Measurements from ENCODE around the gene TFF2. TPM values are rescaled to one million over a fixed set of nuclear protein-coding genes. Genes with fewer than 3 reads are reported as not detected.
A peak's percentile ranks its signal among the peaks of the same experiment; 100 is the strongest.

TFF2 gene
- total and polyA plus RNA-seq, 11 donors = not detected

DNA sequence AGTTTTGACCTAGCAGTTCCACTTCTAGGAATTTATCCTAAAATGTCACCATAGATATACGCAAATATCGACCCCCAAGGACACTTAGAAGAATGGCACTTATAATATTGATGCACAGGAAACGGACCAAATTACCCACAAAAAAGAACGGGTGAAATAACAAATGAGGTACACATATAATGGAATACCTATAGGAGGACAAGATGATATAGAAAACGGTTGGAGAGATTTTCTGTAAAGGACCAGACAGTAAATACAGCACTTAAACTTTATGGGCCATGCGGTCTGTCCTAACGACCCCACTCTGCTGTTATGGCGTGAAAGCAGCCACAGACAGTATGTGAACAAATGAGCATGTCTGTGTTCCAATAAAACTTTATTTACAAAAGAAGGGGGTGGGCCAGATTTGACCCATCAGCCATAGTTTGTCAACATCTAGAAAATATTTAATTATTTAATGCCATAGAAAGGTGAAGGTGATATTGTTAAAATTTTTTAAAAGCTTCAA is 42.7 kb upstream of the TFF2 start:
- Histone ChIP-seq H3K27me3 (peaks cover 0 to 6% (median 0%) of the 10 kb centered on the region in 9 donors), H3K27ac (no peak overlapping the region), H3K36me3 (no peaks in the 10 kb centered on the region), H3K9me3 (peaks cover 0 to 3% (median 0%) of the 10 kb centered on the region in 12 donors), H3K4me3 (no peak overlapping the region), H3K4me1 (peaks cover 0 to 7% (median 0%) of the 10 kb centered on the region in 12 donors)
- intact Hi-C loops (cut with DNase I) = no loop called here
- no peak for TF ChIP-seq POLR2A (IDR thresholded peaks at IDR 0.05)
- no peak for TF ChIP-seq CTCF (IDR thresholded peaks at IDR 0.05)
- 74 to 77% (median 75%) methylated on average over 8 of the region's 8 CpGs for WGBS, 4 donors
- DNase-seq (no peak), ATAC-seq (no peak)

GRCh38 chr21:42392731-42393442 is 42.1 kb upstream of the TFF2 start:
- 71 to 78% (median 73%) methylated on average over 17 of the region's 17 CpGs for WGBS, 4 donors
- H3K9me3 ChIP-seq = peaks cover 0 to 3% (median 0%) of the 10 kb centered on the region in 12 donors
- peaks cover 0 to 7% (median 0%) of the 10 kb centered on the region in 12 donors for H3K4me1 ChIP-seq
- H3K27me3 ChIP-seq = peaks cover 0 to 11% (median 0%) of the 10 kb centered on the region in 9 donors
- ATAC-seq (peak in 1 of 4 donors; percentile 69), DNase-seq (peak in 1 of 5 donors; percentile 20)
- intact Hi-C loops (cut with DNase I) = no loop called here
- H3K27ac ChIP-seq = no peak overlapping the region
- no peak overlapping the region for H3K4me3 ChIP-seq
- no peaks in the 10 kb centered on the region for H3K36me3 ChIP-seq
- no peak for TF ChIP-seq CTCF (IDR thresholded peaks at IDR 0.05)
- TF ChIP-seq POLR2A (IDR thresholded peaks at IDR 0.05) = no peak

DNA sequence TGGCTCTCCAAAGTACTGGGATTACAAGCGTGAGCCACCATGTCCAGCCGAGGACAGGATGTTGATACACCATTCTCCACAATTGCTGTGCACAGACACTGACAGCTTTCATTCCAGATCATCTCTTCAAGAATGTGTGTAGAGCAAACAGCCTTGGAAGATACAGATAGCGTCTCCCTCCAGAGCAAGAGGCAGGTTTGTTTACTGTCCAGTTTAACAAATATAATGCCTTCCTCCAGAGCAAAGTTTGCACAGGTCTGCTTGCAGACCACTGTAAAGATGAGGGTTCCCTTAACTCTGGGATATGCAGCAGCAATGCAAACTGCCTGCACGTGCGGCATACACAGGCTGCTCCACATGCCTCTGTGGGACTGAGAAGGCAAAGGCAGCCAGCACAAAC is 40.5 kb upstream of the TFF2 start:
- DNase-seq (peak in 1 of 5 donors; percentile 30), ATAC-seq (no peak)
- peaks cover 0 to 11% (median 0%) of the 10 kb centered on the region in 9 donors for H3K27me3 ChIP-seq
- H3K4me3 ChIP-seq = no peak overlapping the region
- H3K4me1 ChIP-seq = peaks cover 0 to 7% (median 0%) of the 10 kb centered on the region in 12 donors
- WGBS, 4 donors = 86 to 94% (median 91%) methylated on average over 5 of the region's 5 CpGs
- no peaks in the 10 kb centered on the region for H3K36me3 ChIP-seq
- TF ChIP-seq POLR2A (IDR thresholded peaks at IDR 0.05) = no peak
- TF ChIP-seq CTCF (IDR thresholded peaks at IDR 0.05) = no peak
- H3K27ac ChIP-seq = no peak overlapping the region
- peaks cover 0 to 3% (median 0%) of the 10 kb centered on the region in 12 donors for H3K9me3 ChIP-seq
- intact Hi-C loops (cut with DNase I) = no loop called here

- Histone ChIP-seq H3K4me3 (no peak overlapping the region), H3K27ac (no peak overlapping the region), H3K9me3 (peaks cover 0 to 3% (median 0%) of the 10 kb centered on the region in 12 donors), H3K4me1 (peaks cover 0 to 7% (median 0%) of the 10 kb centered on the region in 12 donors), H3K36me3 (no peaks in the 10 kb centered on the region), H3K27me3 (peaks cover 0 to 11% (median 0%) of the 10 kb centered on the region in 9 donors)
- intact Hi-C loops (cut with DNase I) = no loop called here
- no peak for DNase-seq
- WGBS, 4 donors = 66 to 75% (median 70%) methylated on average over 2 of the region's 2 CpGs
- no peak for TF ChIP-seq POLR2A (IDR thresholded peaks at IDR 0.05)
- no peak for TF ChIP-seq CTCF (IDR thresholded peaks at IDR 0.05)
- no peak for ATAC-seq
Measured at GRCh38 chr21:42390696-42391095, 39.9 kb upstream of the TFF2 start.
